Fibroblast of the aortic adventitia (primary cell): Measurements from ENCODE around the gene ZFYVE28. TPM values are rescaled to one million over a fixed set of nuclear protein-coding genes. Genes with fewer than 3 reads are reported as not detected.

Source experiments
- DNase-seq: peaks from one replicate; pipeline ENCODE4 v3.0.0-alpha.2; 2010; ENCODE audit warnings: low read depth
- H3K4me3 ChIP-seq: 2 replicates; pipeline ENCODE4 v1.5.1; 2011; ENCODE audit warnings: low read depth, mild to moderate bottlenecking, control low read depth, low read length, moderate library complexity
- total RNA-seq: library from RNA; depleted of rRNA; stranded (reverse); fragments of >200 nt; gene quantifications from 2 replicates; pipeline ENCODE4 v1.2.3, GENCODE V29; 2012; ENCODE audit warnings: low replicate concordance
- TF ChIP-seq, protein P1 (sequence below): IDR thresholded peaks from 2 replicates; pipeline ENCODE4 v1.5.1; 2011; ENCODE audit warnings: mild to moderate bottlenecking, low read length, control low read depth, inconsistent platforms; ENCODE audit not compliant: insufficient read depth

ZFYVE28 gene
- total RNA-seq, 1 donor, result 14.0 TPM

DNA sequence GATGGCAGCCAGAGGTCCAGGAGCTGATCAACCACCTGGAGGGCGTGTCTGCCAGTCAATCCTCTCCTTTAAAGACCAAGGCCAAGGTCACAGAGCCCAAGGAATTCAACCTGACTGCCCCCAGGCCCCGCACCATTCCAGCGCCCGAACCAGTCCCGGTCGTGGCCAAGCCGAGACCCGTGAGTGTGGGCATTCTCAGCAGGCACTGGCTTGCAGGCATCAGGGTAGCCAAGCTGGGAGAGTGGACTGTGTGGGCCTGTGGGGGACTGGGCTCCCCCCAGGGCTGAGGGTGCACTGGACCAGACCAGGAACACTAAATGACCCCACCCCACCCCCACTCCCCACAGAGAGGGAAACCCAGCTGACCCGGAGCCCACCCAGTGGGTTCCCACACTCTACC is 26.7 kb upstream of the ZFYVE28 start:
- TF ChIP-seq, protein P1, sequence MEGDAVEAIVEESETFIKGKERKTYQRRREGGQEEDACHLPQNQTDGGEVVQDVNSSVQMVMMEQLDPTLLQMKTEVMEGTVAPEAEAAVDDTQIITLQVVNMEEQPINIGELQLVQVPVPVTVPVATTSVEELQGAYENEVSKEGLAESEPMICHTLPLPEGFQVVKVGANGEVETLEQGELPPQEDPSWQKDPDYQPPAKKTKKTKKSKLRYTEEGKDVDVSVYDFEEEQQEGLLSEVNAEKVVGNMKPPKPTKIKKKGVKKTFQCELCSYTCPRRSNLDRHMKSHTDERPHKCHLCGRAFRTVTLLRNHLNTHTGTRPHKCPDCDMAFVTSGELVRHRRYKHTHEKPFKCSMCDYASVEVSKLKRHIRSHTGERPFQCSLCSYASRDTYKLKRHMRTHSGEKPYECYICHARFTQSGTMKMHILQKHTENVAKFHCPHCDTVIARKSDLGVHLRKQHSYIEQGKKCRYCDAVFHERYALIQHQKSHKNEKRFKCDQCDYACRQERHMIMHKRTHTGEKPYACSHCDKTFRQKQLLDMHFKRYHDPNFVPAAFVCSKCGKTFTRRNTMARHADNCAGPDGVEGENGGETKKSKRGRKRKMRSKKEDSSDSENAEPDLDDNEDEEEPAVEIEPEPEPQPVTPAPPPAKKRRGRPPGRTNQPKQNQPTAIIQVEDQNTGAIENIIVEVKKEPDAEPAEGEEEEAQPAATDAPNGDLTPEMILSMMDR, result no peak
- no peak overlapping the region for H3K4me3 ChIP-seq
- DNase-seq, result no peak

DNA sequence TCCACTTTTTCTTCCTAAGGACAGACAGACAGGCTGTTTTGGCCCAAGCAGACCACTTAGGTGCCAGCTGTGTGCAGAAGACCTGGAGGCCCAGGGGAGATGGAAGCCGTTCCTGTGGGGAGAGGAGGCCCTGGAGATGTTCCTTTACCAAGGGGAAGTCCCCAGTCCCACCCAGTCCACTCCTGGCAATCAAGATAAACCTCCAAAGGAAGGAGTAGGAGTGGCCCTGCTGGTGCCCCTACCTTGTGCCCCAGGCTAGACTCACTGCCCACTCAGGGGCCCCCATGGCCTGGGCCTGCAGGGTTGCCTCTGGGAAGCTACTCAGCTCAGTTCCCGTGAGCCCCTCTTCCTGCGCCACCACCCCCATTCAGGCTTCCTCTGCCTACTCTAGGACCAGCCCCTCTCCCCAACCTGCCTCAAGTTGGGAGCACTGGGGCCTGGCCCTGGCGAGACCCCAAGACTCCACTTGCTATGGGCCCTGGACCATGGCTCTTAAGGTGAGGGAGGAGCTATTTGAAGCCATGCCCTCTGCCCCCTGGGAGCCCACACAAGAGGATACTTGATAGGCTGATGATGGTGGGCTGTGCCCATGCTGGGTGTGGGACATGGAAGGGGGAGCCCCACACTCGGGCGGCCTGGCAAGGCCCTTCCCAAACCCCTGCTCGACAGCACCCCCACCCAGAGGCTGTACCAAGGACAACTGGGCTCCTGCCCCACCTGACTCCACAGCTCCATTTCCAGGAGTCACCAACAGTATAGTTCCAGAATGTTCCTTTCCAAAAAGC is 25.7 kb upstream of the ZFYVE28 start:
- TF ChIP-seq, protein P1, result no peak
- DNase-seq, result no peak
- H3K4me3 ChIP-seq, result no peak overlapping the region

DNA sequence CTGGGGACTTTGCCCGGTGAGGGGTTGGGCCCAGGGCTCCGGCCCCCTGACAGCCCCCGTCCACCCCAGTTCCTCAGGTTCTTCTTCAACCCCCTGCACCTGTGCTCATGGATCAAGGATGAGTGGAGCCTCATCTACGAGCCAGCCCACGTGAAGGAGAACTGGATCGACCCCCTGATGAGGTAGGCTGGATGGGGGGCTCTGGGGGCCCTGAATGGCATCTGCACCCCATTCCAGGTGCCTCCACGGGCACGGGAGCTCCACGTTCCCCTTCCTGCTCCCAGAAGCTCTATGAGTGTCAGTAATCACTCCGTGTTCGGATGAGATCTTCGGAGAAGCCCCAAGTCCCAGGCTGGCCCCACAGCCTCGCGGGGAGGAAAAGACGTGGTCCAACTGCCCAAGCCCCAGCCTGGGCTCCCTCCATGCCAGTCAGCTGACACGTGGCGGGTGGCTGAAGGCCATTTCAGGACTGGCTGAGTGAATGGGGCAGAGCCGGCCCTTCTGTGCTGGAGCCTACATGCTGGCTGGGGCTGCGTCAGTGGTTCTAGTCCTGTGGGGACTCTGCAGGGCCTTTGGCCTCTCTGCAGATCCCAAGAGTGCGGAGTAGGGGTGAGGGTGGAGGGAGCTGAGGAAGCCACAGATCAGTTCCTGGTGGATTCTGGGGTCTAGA is 24.8 kb upstream of the ZFYVE28 start:
- no peak for DNase-seq
- no peak overlapping the region for H3K4me3 ChIP-seq
- TF ChIP-seq, protein P1, result no peak

DNA sequence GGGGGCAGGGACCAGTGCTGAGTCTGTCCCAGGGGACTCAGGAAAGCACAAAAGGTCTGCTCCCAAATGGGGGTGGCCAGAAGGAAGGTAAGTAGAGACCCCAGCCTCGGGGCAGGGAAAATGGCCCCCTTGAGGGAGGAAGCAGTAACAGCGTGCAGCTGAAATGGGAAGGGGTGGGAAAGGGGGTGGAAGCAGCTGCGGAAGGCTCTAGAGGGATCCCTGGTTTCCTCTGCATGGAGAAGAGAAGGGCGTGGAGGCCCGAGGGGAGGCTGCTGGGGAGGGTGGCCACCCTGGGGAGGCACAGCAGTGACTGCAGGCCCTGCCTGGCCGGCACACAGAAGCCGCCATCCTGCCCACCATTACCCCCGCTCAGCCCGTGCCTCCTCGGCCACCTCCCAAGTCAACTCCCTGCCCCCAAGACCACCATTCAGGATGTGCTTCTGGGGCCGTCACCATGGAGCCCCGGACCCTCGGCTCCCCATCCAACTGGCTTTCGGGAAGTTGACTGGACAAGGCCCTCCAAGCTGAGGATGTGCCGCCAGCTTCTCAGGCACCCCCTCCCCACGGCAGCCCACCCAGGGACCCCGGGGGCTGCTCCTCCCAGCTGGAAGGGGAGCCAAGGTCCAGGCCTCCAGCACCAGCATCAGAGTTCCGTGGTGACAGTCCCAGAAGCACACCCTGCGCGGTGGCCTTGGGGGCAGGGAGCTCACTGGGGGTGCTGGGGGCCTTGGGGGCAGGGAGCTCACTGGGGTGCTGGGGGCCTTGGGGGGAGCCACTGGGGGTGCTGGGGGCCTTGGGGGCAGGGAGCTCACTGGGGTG is 23.9 kb upstream of the ZFYVE28 start:
- TF ChIP-seq, protein P1, result no peak
- no peak overlapping the region for H3K4me3 ChIP-seq
- no peak for DNase-seq

DNA sequence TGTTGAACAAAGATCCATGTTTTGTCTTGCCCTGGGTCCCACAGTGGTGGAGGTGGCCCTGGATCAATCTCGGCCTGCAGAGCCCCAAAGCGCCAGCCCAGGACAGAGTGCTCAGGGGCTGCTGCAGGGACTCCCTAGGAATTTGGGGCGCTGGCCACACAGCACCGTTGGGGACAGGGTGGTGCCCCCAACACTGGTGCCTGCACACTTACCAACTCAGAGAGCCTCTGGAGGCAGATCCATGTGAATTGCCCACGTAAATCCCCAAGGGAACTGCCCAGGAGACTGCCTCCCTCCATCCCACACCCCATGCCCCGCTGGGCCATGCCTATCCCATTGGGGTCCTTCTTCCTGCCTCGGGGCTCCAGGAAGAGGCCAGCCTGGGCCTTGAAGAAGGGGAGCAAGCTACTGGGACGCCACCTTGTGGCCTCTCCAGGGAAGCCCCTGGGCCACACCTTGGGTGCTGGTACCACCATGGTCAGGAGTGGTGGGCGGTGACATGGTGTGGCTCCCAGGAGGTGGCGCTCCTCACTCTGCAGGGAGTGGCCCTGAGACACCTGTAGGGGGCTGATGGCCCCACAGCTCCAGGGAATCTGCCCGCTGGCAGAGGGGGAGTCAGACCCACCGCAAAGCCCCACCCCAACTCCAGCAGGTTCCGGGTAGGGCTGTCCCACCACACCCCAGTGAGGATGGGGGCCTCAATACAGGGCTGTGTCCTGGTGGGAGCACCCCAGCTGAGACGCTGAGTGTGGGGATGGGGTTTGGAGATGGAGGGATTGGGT is 23.1 kb upstream of the ZFYVE28 start:
- H3K4me3 ChIP-seq, result no peak overlapping the region
- TF ChIP-seq, protein P1, result peak; percentile 70
- peak; percentile 51 for DNase-seq
